ENCODE measurements around the gene FAM177B. TPM values are rescaled to one million over a fixed set of nuclear protein-coding genes. Genes with fewer than 3 reads are reported as not detected.
"Not testable (repeated sequence)": the region's sequence is repeated elsewhere in the genome, so short reads cannot be mapped to it uniquely, and the experiment has no call there.

The FAM177B gene
- total RNA-seq, 4 donors from 2014 or later, result 1.0 to 22.7 TPM; not detected in 2

- no peaks in the 10 kb centered on the region for H3K36me3 ChIP-seq
- H3K27me3 ChIP-seq, result no peaks in the 10 kb centered on the region
- DNase-seq (ENCODE audit: low spot score in 2 of 2), result no peak
- WGBS, 2 donors, result 77 to 80% methylated on average over 3 of the region's 3 CpGs
- TF ChIP-seq CTCF (IDR thresholded peaks at IDR 0.05), result no peak
- no peak for TF ChIP-seq EP300 (IDR thresholded peaks at IDR 0.05)
- TF ChIP-seq POLR2A (IDR thresholded peaks at IDR 0.05), result no peak
- H3K27ac ChIP-seq, result no peak overlapping the region
- no peak overlapping the region for H3K4me3 ChIP-seq
- H3K4me1 ChIP-seq, result peaks cover 0 to 4% (median 1%) of the 10 kb centered on the region in 4 donors
- no peaks in the 10 kb centered on the region for H3K9me3 ChIP-seq
These were observed 14.3 kb downstream of the FAM177B start for GRCh38 chr1:222751255-222751654.

- DNase-seq (ENCODE audit: low spot score in 2 of 2), result peak; percentile 42 to 52
- Histone ChIP-seq H3K36me3 (no peaks in the 10 kb centered on the region), H3K9me3 (no peaks in the 10 kb centered on the region), H3K27me3 (no peaks in the 10 kb centered on the region), H3K27ac (no peak overlapping the region), H3K4me1 (peaks cover 0 to 4% (median 1%) of the 10 kb centered on the region in 4 donors), H3K4me3 (no peak overlapping the region)
- 58 to 69% methylated on average over 10 of the region's 10 CpGs for WGBS, 2 donors
- TF ChIP-seq CTCF (IDR thresholded peaks at IDR 0.05) (no peak), EP300 (IDR thresholded peaks at IDR 0.05) (peak in 1 of 2 donors; percentile 46)
These were observed 17.6 kb downstream of the FAM177B start for GRCh38 chr1:222754366-222755139.

GRCh38 chr1:222757646-222758268 lies 20.8 kb downstream of the FAM177B start:
- no peaks in the 10 kb centered on the region for H3K27me3 ChIP-seq
- no peak overlapping the region for H3K4me3 ChIP-seq
- 77 to 81% methylated on average over 10 of the region's 10 CpGs for WGBS, 2 donors
- no peak for DNase-seq (ENCODE audit: low spot score in 2 of 2)
- no peaks in the 10 kb centered on the region for H3K9me3 ChIP-seq
- peaks cover 0 to 2% (median 0%) of the 10 kb centered on the region in 4 donors for H3K4me1 ChIP-seq
- TF ChIP-seq CTCF (IDR thresholded peaks at IDR 0.05) (no peak), POLR2A (IDR thresholded peaks at IDR 0.05) (no peak), EP300 (IDR thresholded peaks at IDR 0.05) (no peak)
- H3K27ac ChIP-seq, result no peak overlapping the region
- no peaks in the 10 kb centered on the region for H3K36me3 ChIP-seq

GRCh38 chr1:222759451-222760035 lies 22.5 kb downstream of the FAM177B start:
- TF ChIP-seq POLR2A (IDR thresholded peaks at IDR 0.05) (no peak), EP300 (IDR thresholded peaks at IDR 0.05) (no peak), CTCF (IDR thresholded peaks at IDR 0.05) (no peak)

GRCh38 chr1:222761083-222761482 lies 24.1 kb downstream of the FAM177B start:
- Histone ChIP-seq H3K36me3 (no peaks in the 10 kb centered on the region), H3K27me3 (no peaks in the 10 kb centered on the region), H3K4me3 (no peak overlapping the region), H3K9me3 (no peaks in the 10 kb centered on the region), H3K27ac (no peak overlapping the region), H3K4me1 (no peaks in the 10 kb centered on the region)
- TF ChIP-seq EP300 (IDR thresholded peaks at IDR 0.05), result no peak
- TF ChIP-seq CTCF (IDR thresholded peaks at IDR 0.05), result no peak
- no peak for TF ChIP-seq POLR2A (IDR thresholded peaks at IDR 0.05)
- WGBS, 2 donors, result 67 to 73% methylated on average over 1 of the region's 1 CpG
- DNase-seq (ENCODE audit: low spot score in 2 of 2), result no peak

More at GRCh38 chr1:222759451-222760035, 22.5 kb downstream of the FAM177B start:
- H3K9me3 ChIP-seq, result no peaks in the 10 kb centered on the region
- H3K27me3 ChIP-seq, result no peaks in the 10 kb centered on the region
- 65 to 69% methylated on average over 5 of the region's 5 CpGs for WGBS, 2 donors
- peaks cover 0 to 2% (median 0%) of the 10 kb centered on the region in 4 donors for H3K4me1 ChIP-seq
- H3K36me3 ChIP-seq, result no peaks in the 10 kb centered on the region
- no peak for DNase-seq (ENCODE audit: low spot score in 2 of 2)
- H3K27ac ChIP-seq, result no peak overlapping the region
- H3K4me3 ChIP-seq, result no peak overlapping the region

- WGBS, 2 donors, result 49 to 70% methylated on average over 4 of the region's 4 CpGs
- H3K4me1 ChIP-seq; H3K9me3 ChIP-seq; H3K4me3 ChIP-seq; H3K27ac ChIP-seq; H3K36me3 ChIP-seq; H3K27me3 ChIP-seq; DNase-seq (ENCODE audit: low spot score in 2 of 2): not testable (repeated sequence)
These were observed 25.2 kb downstream of the FAM177B start for GRCh38 chr1:222762178-222762577.
